HG03139 (cell line): ENCODE measurements around the gene AP3S2.
"Not testable (repeated sequence)": the region's sequence is repeated elsewhere in the genome, so short reads cannot be mapped to it uniquely, and the experiment has no call there.

Experiments
- ATAC-seq: cut with Tn5 transposase; IDR thresholded peaks from one replicate; pipeline ENCODE4 v1.9.1; 2021; ENCODE audit not compliant: unreplicated experiment

Gene AP3S2

GRCh38 chr15:89893696-89894447, at the start of gene AP3S2:
AP3S2 (minus strand) TSS chr15:89893994; CDS start chr15:89893949, 45 bp downstream.
- peak; percentile 84 for ATAC-seq

GRCh38 chr15:89939910-89940309, 46.1 kb upstream of the AP3S2 start:
- no peak for ATAC-seq

- ATAC-seq: not testable (repeated sequence)
These were observed 45.6 kb upstream of the AP3S2 start for GRCh38 chr15:89939377-89939776.

GRCh38 chr15:89937365-89938350, 43.9 kb upstream of the AP3S2 start:
- ATAC-seq: no peak

- ATAC-seq: no peak
These were observed 43.0 kb upstream of the AP3S2 start for GRCh38 chr15:89936786-89937265.

- ATAC-seq: no peak
These were observed 42.4 kb upstream of the AP3S2 start for GRCh38 chr15:89936051-89936785.

GRCh38 chr15:89932880-89933279, 39.1 kb upstream of the AP3S2 start:
- ATAC-seq: no peak

- no peak for ATAC-seq
These were observed 34.6 kb upstream of the AP3S2 start for GRCh38 chr15:89928421-89928820.

GRCh38 chr15:89926158-89926557, 32.4 kb upstream of the AP3S2 start:
- ATAC-seq: no peak

- ATAC-seq: no peak
These were observed 23.8 kb upstream of the AP3S2 start for GRCh38 chr15:89917442-89918101.

GRCh38 chr15:89916660-89917059, 22.9 kb upstream of the AP3S2 start:
- ATAC-seq: no peak

- ATAC-seq: no peak
These were observed 19.0 kb upstream of the AP3S2 start, which contains the start of gene ARPIN for GRCh38 chr15:89912674-89913396. ARPIN (minus strand) TSS chr15:89912952; CDS start chr15:89912835, 117 bp downstream.

- no peak for ATAC-seq
These were observed 18.4 kb upstream of the AP3S2 start for GRCh38 chr15:89912145-89912673.

- no peak for ATAC-seq
These were observed 17.3 kb upstream of the AP3S2 start for GRCh38 chr15:89910891-89911626.

GRCh38 chr15:89909611-89910010, 15.8 kb upstream of the AP3S2 start:
- ATAC-seq: no peak

- ATAC-seq: no peak
These were observed 14.4 kb upstream of the AP3S2 start for GRCh38 chr15:89908226-89908625.

- ATAC-seq: no peak
These were observed 13.5 kb upstream of the AP3S2 start for GRCh38 chr15:89907289-89907688.

GRCh38 chr15:89905846-89906378, 12.1 kb upstream of the AP3S2 start:
- no peak for ATAC-seq
